K562 (cell line): Measurements from ENCODE around the gene STX1B. TPM values are rescaled to one million over a fixed set of nuclear protein-coding genes. Genes with fewer than 3 reads are reported as not detected.

Experiments
- ADNP ChIP-seq: fragments of 200-800 bp; sonication (Bioruptor generic); IDR thresholded peaks from 2 replicates; pipeline ENCODE4 v1.6.1; 2016; ENCODE audit warnings: missing genetic modification characterization, missing compliant biosample characterization
- AFF4 ChIP-seq: sonication (generic); formaldehyde crosslinking; IDR thresholded peaks from 2 replicates; pipeline ENCODE4 v1.8.0; 2023; ENCODE audit warnings: mild to moderate bottlenecking, missing genetic modification reagents
- ATF6 ChIP-seq: sonication (generic); formaldehyde crosslinking; IDR thresholded peaks from 2 replicates; pipeline ENCODE4 v1.4.0; 2020; ENCODE audit warnings: mild to moderate bottlenecking, missing genetic modification reagents
- CHD1 ChIP-seq: fragments of 200-600 bp; sonication (generic); IDR thresholded peaks from one replicate; pipeline ENCODE4 v1.6.1; 2012; ENCODE audit warnings: mild to moderate bottlenecking, moderate library complexity, low read length, inconsistent platforms
- ELF2 ChIP-seq: fragments of 250-450 bp; sonication (Bioruptor Pico); IDR thresholded peaks from 2 replicates; pipeline ENCODE4 v1.5.0; 2021; ENCODE audit warnings: mild to moderate bottlenecking
- FOXK1 ChIP-seq: sonication (generic); formaldehyde crosslinking; IDR thresholded peaks from 2 replicates; pipeline ENCODE4 v1.8.0; 2022; ENCODE audit warnings: missing genetic modification reagents, mild to moderate bottlenecking, borderline replicate concordance
- HEY1 ChIP-seq: fragments of 250-450 bp; sonication (Bioruptor Pico); IDR thresholded peaks from 2 replicates; pipeline ENCODE4 v1.5.0; 2020; ENCODE audit warnings: mild to moderate bottlenecking, moderate library complexity, borderline replicate concordance
- NFE2 ChIP-seq: IDR thresholded peaks from 2 replicates; pipeline ENCODE4 v1.6.1; 2014; ENCODE audit warnings: antibody characterized with exemption, low read depth
- PHB ChIP-seq: fragments of 250-450 bp; sonication (Bioruptor Pico); IDR thresholded peaks from 2 replicates; pipeline ENCODE4 v1.5.0; 2021
- PREB ChIP-seq: sonication (generic); formaldehyde crosslinking; IDR thresholded peaks from 2 replicates; pipeline ENCODE4 v1.8.1; 2023; ENCODE audit warnings: mild to moderate bottlenecking, missing genetic modification reagents
- RHOXF2B ChIP-seq: fragments of 250-450 bp; sonication (Bioruptor Pico); conservative IDR thresholded peaks from 2 replicates; pipeline ENCODE4 v1.5.1; 2021
- SIN3B ChIP-seq: fragments of 450-650 bp; IDR thresholded peaks from 2 replicates; pipeline ENCODE4 v1.6.1; 2017; ENCODE audit warnings: low read depth, mild to moderate bottlenecking, moderate library complexity
- TEAD1 ChIP-seq, 2 experiments: fragments of 450-650 bp in 1 of 2; sonication (generic) in 1 of 2; formaldehyde crosslinking; IDR thresholded peaks; 2 replicates each; pipeline versions ENCODE4 v1.4.0 to v1.8.0; 2020 to 2022; ENCODE audit warnings: mild to moderate bottlenecking in 2 of 2, missing genetic modification reagents in 1 of 2
- ZBED1 ChIP-seq: IDR thresholded peaks from 2 replicates; pipeline ENCODE4 v1.6.1; 2014
- ZBTB7A ChIP-seq: IDR thresholded peaks from 2 replicates; pipeline ENCODE4 v1.6.1; 2011; ENCODE audit warnings: low read depth, mild to moderate bottlenecking, low read length, moderate library complexity, borderline replicate concordance; ENCODE audit not compliant: control insufficient read depth
- polyA plus RNA-seq, 8 experiments: library from polyadenylated mRNA; depleted of rRNA in 4 of 8; stranded (reverse) in 5 of 8; unstranded in 3 of 8; fragments of >200 nt; fragmentation: Nextera tagmentation in 2 of 8; fragmentation: Illumina TruSeq in 1 of 8; extraction: Ambion mirVana in 2 of 8; extraction: Trizol in 1 of 8; gene quantifications; 2 replicates each; pipeline versions ENCODE4 v1.2.1 to v1.2.3, GENCODE V29; 2011 to 2014; ENCODE audit warnings: inconsistent platforms in 1 of 8, missing spikeins in 1 of 8
- total RNA-seq, 7 experiments: library from RNA; depleted of rRNA in 6 of 7; stranded (reverse); fragments of >200 nt in 6 of 7; fragmentation: Illumina TruSeq in 2 of 7; extraction: Trizol in 2 of 7; gene quantifications; 2 replicates each; pipeline versions ENCODE4 v1.2.1 to v1.2.3, GENCODE V29; 2011 to 2021; ENCODE audit warnings: low replicate concordance in 1 of 7

STX1B gene
- total and polyA plus RNA-seq, 9 of the 15 experiments (the other 6 are each of a cell fraction or from before 2014, with no cell fraction given): 0.07 to 2.5 (median 0.86) TPM

- TF ChIP-seq HEY1 (CRISPR knock-in tag) (peak; percentile 50; the same call in 1 of the 2 replicates), PHB (CRISPR knock-in tag) (no peak), ZBED1 (0 out of 2 replicates have a peak, but pooled peaks have one; percentile 30), TEAD1 (CRISPR knock-in tag; IDR thresholded peaks at IDR 0.05) (peak in 1 of 2 experiments; percentile 73; a peak in 3 of 4 replicates), ATF6 (CRISPR knock-in tag) (peak; percentile 84; the same call in 1 of the 2 replicates), PREB (CRISPR knock-in tag) (peak; percentile 90), CHD1 (no peak), ADNP (tag) (peak; percentile 98), ELF2 (CRISPR knock-in tag) (peak; percentile 77; the same call in 1 of the 2 replicates), FOXK1 (CRISPR knock-in tag) (peak; percentile 55), NFE2 (peak; percentile 84), SIN3B (no peak), ZBTB7A (peak; percentile 88), AFF4 (peak; percentile 44; the same call in 1 of the 2 replicates), RHOXF2B (CRISPR knock-in tag) (0 out of 2 replicates have a peak, but pooled peaks have one; percentile 66)
Observed at GRCh38 chr16:30956601-30957455, 53.6 kb downstream of the STX1B start (continued).
